GM18520 (cell line): ENCODE data around the gene RHOB.
"Not testable (repeated sequence)": the region's sequence is repeated elsewhere in the genome, so short reads cannot be mapped to it uniquely, and the experiment has no call there.

ENCODE experiments used
- ATAC-seq: cut with Tn5 transposase; IDR thresholded peaks from one replicate; pipeline ENCODE4 v1.9.1; 2021; ENCODE audit not compliant: unreplicated experiment

The RHOB gene

DNA sequence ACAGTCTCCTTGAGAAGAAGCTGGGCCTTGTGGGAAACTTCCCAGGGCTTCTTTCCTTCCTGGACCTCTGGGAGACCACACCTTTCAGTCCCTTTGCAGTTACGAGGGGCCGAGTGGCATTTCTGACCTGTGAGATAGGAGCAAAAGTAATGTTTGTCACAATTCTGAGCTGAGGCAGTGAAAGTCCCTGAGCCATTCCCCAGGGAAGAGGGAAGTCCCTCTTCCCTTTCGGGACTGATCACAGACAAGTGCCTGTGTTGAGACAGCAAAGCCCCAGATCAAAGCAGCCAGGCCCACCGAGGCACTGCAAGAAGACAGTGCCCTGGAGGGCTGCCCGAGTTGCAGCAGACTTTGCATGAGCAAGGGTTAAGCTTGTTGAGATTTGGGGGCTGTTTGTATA, 41.9 kb downstream of the RHOB start:
- ATAC-seq = no peak

DNA sequence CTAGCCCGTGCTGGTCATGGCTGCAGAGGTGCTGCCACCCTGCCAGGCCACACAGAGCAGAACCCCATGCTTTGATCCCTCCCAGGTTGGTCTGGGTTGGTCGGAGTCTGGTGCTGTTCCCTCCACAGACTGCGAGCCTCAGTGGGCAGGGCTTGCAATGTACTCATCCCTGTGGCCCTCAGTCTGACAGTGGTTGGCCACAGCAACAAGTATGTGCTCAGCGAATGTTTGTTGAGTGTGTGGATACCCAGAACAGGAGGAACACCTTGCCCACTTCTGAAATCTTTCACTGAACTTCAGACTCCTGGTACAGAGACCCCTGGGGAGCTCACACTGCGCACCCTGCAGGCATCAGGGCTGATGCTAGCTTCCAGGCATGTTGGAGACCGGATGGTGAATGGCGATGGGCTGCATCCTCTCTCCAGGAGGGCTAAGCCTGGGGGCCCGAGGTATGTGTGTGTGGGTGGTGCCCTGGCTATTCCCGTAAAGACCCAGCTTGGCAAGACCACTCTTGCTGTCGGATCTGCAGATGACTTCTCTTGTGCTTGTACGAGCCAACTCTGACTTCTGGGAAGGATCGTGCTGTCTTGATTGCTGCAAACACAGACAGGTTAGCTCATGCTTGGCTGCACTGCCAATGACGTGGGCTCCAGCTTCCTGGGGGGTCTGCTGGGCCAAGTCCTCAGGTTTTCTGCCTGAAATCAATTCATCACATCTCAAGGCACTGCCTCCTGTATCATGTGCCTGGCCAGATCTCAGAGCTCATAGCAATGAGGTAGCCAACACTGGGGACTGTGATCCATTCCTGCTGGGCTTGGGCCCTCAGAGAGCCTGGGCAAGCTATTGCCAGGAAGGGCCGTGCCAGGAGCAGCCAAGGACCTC, 43.7 kb downstream of the RHOB start:
- ATAC-seq = no peak

DNA sequence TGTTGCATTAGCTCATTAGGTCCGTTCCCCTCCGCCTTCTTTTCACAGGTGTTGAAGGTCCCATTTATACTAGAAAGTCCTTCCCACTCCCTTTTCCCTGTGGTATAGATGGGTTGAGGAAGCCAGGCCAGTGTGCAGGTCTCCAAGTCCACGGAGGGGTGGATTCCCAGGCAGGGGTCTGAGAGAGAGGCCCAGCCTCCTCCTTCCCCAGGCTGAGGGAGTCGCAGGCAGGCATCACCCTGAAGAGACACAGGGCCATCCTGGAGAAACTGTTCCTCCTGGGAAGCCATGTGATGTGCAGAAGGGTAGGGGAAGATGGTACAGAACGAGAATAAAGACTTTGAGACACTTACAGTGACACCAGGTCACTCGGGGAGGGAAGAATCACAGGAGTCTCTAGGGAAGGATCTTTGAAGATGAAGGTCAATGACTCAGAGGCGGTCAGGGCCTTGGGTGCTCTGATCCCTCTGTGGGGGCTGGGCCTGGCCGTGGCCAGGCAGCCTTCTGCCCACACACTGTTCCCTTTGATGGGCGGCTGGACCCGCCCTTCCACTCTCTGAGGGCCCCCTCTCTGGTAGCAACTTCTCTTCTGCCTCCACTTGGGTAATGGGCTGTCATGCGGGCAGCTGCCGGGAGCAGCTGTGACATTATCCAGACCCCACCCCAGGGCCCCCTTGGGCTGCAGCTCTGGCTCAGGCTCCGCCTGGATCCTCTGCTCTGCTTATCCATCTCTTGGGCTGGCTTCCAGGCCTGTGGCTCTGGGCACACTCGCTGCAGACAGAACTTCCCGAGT, 45.1 kb downstream of the RHOB start:
- ATAC-seq = no peak

DNA sequence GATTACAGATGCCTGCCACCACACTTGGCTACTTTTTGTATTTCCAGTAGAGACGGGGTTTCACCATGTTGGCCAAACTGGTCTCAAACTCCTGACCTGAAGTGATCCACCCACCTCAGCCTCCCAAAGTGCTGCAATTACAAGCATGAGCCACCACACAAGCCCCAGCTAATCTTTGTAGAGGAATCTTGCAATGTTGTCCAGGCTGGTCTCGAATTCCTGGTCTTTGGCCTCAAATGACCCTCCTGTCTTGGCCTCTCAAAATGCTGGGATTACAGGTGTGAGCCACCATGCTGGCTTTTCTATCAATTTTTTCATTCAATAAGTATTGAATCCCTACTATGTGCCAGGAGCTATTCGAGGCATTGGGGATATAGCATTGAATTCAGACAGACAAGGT, 46.2 kb downstream of the RHOB start:
- ATAC-seq = not testable (repeated sequence)

DNA sequence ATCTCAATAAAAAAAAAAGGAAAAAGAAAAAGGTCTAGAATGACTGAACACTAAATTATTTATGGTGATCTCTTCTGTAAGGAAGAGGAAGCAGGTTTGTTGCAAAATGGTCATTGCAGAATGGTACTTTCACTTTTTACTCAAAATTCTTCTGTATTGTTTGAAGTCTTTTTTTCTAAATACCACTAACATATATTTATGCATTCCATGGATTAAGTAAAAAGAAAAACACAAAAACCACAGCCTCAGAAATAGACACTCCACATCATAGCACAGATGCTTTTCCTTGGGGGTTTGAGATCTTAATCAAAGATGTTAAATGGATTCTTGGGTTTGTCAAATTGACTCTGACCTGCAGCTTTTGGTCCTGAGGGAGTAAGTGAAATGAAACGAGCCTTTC, 47.4 kb downstream of the RHOB start:
- ATAC-seq = no peak

DNA sequence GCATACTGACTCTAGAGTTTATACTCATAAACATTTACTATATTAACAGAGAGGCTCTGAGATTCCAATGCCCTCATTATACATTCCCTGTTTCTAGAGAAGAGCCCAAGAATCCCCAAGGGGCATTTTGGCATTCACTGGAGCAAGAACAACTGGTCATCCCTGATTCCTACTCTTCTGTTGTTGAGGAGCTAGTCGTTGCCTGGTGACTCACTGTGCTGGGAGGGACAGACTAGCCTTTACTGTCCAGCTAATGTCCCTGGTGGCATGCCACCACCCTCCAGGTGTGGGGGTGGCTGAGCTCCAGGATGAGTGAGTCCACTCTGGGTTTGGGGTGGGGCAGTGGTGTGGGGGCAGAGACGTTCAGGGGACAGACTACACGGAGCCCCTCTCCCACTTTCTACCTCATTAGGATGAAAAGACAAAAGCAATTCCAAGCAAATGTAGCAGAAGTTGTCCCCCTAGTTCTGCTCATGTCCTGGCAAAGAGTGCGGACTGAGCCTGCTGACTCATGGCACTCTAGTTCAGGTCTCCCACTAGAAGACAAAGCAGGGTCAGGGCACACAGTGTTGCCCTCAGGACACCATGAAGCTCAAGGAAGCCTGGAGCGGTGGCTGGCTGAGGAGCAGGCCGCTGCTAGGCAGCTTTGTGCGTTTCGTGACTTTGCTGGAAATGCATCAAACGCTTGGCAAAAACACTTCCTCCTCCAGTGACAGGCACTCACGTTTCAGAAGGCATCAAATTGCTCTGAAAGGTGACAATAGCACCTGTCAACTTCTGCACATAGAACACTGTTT, 49.4 kb downstream of the RHOB start:
- ATAC-seq = no peak

DNA sequence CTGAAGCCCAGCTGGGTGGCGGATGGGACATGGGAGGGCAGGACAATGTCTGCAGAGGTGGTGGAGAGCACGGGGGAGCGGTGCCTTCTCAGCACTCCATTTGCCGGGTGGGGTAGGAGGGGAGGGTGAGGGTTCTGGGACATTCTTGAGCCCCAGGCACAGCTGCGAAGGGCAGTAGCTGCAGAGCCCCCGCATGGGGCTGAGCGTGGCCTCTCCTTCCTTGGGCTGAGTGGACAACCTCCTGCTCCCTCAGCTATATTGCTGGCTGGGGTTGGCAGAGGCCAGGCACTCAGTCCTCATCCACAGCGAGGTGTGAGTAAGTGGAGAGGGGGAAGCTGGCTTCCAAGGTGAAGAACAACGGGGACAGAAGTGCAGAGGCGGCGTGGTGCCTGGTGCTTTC, 50.1 kb downstream of the RHOB start:
- ATAC-seq = no peak
